Measurements from ENCODE around the gene REV1. TPM values are rescaled to one million over a fixed set of nuclear protein-coding genes. Genes with fewer than 3 reads are reported as not detected.
"Not testable (repeated sequence)": the region's sequence is repeated elsewhere in the genome, so short reads cannot be mapped to it uniquely, and the experiment has no call there.

The REV1 gene
- total RNA-seq, 2 donors from 2014 or later: 22.3 to 26.4 TPM

DNA sequence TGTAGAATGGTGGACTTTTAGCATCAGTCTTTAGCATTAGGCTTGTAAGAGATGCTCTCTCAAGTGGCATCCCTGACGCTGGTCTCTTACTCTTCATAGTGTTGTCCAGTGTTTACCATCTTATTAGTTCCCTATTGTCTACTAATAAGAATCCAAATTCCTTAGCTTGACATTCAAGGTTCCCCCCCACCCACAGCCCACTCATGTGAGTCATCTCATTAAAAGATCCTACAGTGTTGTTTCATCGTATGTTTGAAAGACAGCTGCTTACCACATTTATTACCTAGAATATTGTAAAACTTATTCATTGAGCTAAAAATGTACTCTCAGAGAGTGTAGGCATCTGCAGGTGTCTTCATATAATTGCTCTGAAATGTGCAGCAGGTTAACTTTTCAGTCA is 124.2 kb downstream of the REV1 start:
- H3K4me1 ChIP-seq: no peaks in the 10 kb centered on the region
- no peaks in the 10 kb centered on the region for H3K27me3 ChIP-seq
- H3K9me3 ChIP-seq: no peaks in the 10 kb centered on the region
- no peak for DNase-seq (ENCODE audit: low spot score)
- H3K4me3 ChIP-seq: no peak overlapping the region
- H3K27ac ChIP-seq: no peak overlapping the region
- H3K36me3 ChIP-seq: peaks cover 86% of the 10 kb centered on the region
- TF ChIP-seq, protein P1, sequence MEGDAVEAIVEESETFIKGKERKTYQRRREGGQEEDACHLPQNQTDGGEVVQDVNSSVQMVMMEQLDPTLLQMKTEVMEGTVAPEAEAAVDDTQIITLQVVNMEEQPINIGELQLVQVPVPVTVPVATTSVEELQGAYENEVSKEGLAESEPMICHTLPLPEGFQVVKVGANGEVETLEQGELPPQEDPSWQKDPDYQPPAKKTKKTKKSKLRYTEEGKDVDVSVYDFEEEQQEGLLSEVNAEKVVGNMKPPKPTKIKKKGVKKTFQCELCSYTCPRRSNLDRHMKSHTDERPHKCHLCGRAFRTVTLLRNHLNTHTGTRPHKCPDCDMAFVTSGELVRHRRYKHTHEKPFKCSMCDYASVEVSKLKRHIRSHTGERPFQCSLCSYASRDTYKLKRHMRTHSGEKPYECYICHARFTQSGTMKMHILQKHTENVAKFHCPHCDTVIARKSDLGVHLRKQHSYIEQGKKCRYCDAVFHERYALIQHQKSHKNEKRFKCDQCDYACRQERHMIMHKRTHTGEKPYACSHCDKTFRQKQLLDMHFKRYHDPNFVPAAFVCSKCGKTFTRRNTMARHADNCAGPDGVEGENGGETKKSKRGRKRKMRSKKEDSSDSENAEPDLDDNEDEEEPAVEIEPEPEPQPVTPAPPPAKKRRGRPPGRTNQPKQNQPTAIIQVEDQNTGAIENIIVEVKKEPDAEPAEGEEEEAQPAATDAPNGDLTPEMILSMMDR (IDR thresholded peaks at IDR 0.05): no peak

DNA sequence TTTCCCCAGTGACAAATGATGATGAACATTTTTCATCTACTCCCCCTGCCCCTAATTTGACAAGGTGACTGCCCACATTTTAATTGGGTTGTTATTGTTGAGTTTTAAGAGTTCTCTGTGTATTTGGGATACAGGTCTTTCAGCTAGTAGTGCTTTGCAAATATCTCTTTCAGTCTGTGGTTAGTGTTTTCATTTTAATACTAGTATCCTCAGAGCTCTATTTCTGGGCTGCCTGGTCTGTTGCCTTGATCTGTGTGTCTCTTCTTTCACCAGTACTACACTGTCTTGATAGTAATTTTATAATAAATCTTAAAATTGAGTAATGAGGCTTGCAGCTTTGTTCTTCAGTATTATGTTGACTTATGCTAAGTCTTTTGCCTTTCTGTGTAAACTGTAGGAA is 133.0 kb downstream of the REV1 start:
- H3K9me3 ChIP-seq: no peaks in the 10 kb centered on the region
- peaks cover 13% of the 10 kb centered on the region for H3K36me3 ChIP-seq
- no peak for DNase-seq (ENCODE audit: low spot score)
- H3K27me3 ChIP-seq: no peaks in the 10 kb centered on the region
- TF ChIP-seq, protein P1 (IDR thresholded peaks at IDR 0.05): no peak
- H3K4me1 ChIP-seq: no peaks in the 10 kb centered on the region
- H3K4me3 ChIP-seq: no peak overlapping the region
- H3K27ac ChIP-seq: no peak overlapping the region

DNA sequence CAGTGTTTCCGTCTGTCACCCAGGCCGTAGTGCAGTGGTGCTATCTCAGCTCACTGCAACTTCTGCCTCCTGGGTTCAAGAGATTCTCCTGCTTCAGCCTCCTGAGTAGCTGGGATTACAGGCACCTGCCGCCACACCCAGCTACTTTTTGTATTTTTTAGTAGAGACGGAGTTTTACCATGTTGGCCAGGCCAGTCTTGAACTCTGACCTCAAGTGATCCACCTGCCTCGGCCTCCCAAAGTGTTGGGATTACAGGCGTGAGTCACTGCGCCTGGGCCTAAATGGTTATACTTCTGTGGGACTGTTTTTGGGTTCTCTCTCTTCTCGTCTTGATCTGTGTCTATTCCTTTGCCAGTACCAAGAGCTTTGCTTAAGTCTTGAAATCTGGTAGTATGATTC is 135.0 kb downstream of the REV1 start:
- H3K9me3 ChIP-seq; H3K27ac ChIP-seq; H3K4me3 ChIP-seq; DNase-seq (ENCODE audit: low spot score); H3K4me1 ChIP-seq; H3K27me3 ChIP-seq; H3K36me3 ChIP-seq: not testable (repeated sequence)

DNA sequence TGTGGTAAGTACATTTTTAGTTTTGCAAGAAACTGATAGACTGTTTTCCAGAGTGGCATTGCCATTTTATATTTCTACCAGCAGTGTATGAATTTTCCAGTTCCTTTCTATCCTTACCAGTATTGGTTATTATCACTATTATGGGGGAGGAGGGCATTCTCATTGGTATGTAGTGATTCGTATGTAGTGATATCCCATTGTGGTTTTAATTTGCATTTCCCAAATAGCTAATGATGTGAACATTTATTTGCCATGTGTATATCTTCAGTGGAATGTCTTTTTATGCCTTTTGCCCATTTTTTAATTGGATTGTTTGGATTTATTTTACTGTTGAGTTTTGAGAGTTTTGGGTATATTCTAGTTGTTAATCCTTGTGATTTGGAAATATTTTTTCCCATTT is 135.7 kb downstream of the REV1 start:
- Histone ChIP-seq H3K36me3 (no peaks in the 10 kb centered on the region), H3K27me3 (no peaks in the 10 kb centered on the region), H3K27ac (no peak overlapping the region), H3K4me3 (no peak overlapping the region), H3K9me3 (no peaks in the 10 kb centered on the region), H3K4me1 (no peaks in the 10 kb centered on the region)
- DNase-seq (ENCODE audit: low spot score): no peak
- TF ChIP-seq, protein P1 (IDR thresholded peaks at IDR 0.05): no peak

Other genes with a start within 250 kb of the REV1 start
- gene LYG2, start 234.4 kb downstream of the REV1 start, total RNA-seq: not detected
- under 1 TPM in 1 of 2 donors, not detected in 1; 0.75 TPM for gene LYG1, start 188.8 kb downstream of the REV1 start, total RNA-seq
- gene TXNDC9, start 153.7 kb downstream of the REV1 start, total RNA-seq: 10 to 100 TPM; 21.4 to 28.9 TPM
- gene EIF5B, start 152.6 kb downstream of the REV1 start, total RNA-seq: 10 to 100 TPM; 50.7 to 81.0 TPM